ENCODE results near the gene GPR87. TPM values are rescaled to one million over a fixed set of nuclear protein-coding genes. Genes with fewer than 3 reads are reported as not detected.

Gene GPR87
- total RNA-seq, 1 donor from 2014 or later, result 2.0 TPM

- peaks cover 1% of the 10 kb centered on the region for H3K27me3 Mint-ChIP-seq (ENCODE audit: unreplicated experiment)
- H3K27ac Mint-ChIP-seq (ENCODE audit: unreplicated experiment), result no peak overlapping the region
- no peak overlapping the region for H3K4me3 Mint-ChIP-seq (ENCODE audit: unreplicated experiment)
- no peaks in the 10 kb centered on the region for H3K36me3 Mint-ChIP-seq (ENCODE audit: low read depth, unreplicated experiment)
- no peak for TF ChIP-seq CTCF (IDR thresholded peaks at IDR 0.05; ENCODE audit: unreplicated experiment)
- no peaks in the 10 kb centered on the region for H3K9me3 Mint-ChIP-seq (ENCODE audit: unreplicated experiment)
- DNase-seq (ENCODE audit: low spot score), result no peak
- peaks cover 5% of the 10 kb centered on the region for H3K4me1 Mint-ChIP-seq (ENCODE audit: unreplicated experiment)
Measured at GRCh38 chr3:151318991-151319390, 2.4 kb upstream of the GPR87 start.

GRCh38 chr3:151318313-151318712 is 1.7 kb upstream of the GPR87 start:
- no peak for TF ChIP-seq CTCF (IDR thresholded peaks at IDR 0.05; ENCODE audit: unreplicated experiment)
- H3K4me1 Mint-ChIP-seq (ENCODE audit: unreplicated experiment), result peaks cover 5% of the 10 kb centered on the region
- H3K27me3 Mint-ChIP-seq (ENCODE audit: unreplicated experiment), result peaks cover 1% of the 10 kb centered on the region
- H3K36me3 Mint-ChIP-seq (ENCODE audit: low read depth, unreplicated experiment), result no peaks in the 10 kb centered on the region
- H3K4me3 Mint-ChIP-seq (ENCODE audit: unreplicated experiment), result no peak overlapping the region
- H3K27ac Mint-ChIP-seq (ENCODE audit: unreplicated experiment), result no peak overlapping the region
- H3K9me3 Mint-ChIP-seq (ENCODE audit: unreplicated experiment), result no peaks in the 10 kb centered on the region
- DNase-seq (ENCODE audit: low spot score), result no peak

- Mint-ChIP-seq H3K36me3 (ENCODE audit: low read depth, unreplicated experiment) (no peaks in the 10 kb centered on the region), H3K4me3 (ENCODE audit: unreplicated experiment) (no peak overlapping the region), H3K9me3 (ENCODE audit: unreplicated experiment) (no peaks in the 10 kb centered on the region), H3K27ac (ENCODE audit: unreplicated experiment) (no peak overlapping the region), H3K27me3 (ENCODE audit: unreplicated experiment) (peaks cover 1% of the 10 kb centered on the region), H3K4me1 (ENCODE audit: unreplicated experiment) (peaks cover 5% of the 10 kb centered on the region)
- TF ChIP-seq CTCF (IDR thresholded peaks at IDR 0.05; ENCODE audit: unreplicated experiment), result no peak
- DNase-seq (ENCODE audit: low spot score), result no peak
Measured at GRCh38 chr3:151315846-151316245, 774 bp downstream of the GPR87 start.

GRCh38 chr3:151315136-151315535 is 1.5 kb downstream of the GPR87 start:
- no peaks in the 10 kb centered on the region for H3K27me3 Mint-ChIP-seq (ENCODE audit: unreplicated experiment)
- no peaks in the 10 kb centered on the region for H3K9me3 Mint-ChIP-seq (ENCODE audit: unreplicated experiment)
- DNase-seq (ENCODE audit: low spot score), result no peak
- no peaks in the 10 kb centered on the region for H3K36me3 Mint-ChIP-seq (ENCODE audit: low read depth, unreplicated experiment)
- H3K4me3 Mint-ChIP-seq (ENCODE audit: unreplicated experiment), result no peak overlapping the region
- H3K4me1 Mint-ChIP-seq (ENCODE audit: unreplicated experiment), result peaks cover 5% of the 10 kb centered on the region
- no peak overlapping the region for H3K27ac Mint-ChIP-seq (ENCODE audit: unreplicated experiment)
- TF ChIP-seq CTCF (IDR thresholded peaks at IDR 0.05; ENCODE audit: unreplicated experiment), result no peak

GRCh38 chr3:151314593-151314992 is 2.0 kb downstream of the GPR87 start:
- no peak overlapping the region for H3K4me3 Mint-ChIP-seq (ENCODE audit: unreplicated experiment)
- H3K27me3 Mint-ChIP-seq (ENCODE audit: unreplicated experiment), result no peaks in the 10 kb centered on the region
- no peaks in the 10 kb centered on the region for H3K9me3 Mint-ChIP-seq (ENCODE audit: unreplicated experiment)
- peaks cover 5% of the 10 kb centered on the region for H3K4me1 Mint-ChIP-seq (ENCODE audit: unreplicated experiment)
- no peak for TF ChIP-seq CTCF (IDR thresholded peaks at IDR 0.05; ENCODE audit: unreplicated experiment)
- DNase-seq (ENCODE audit: low spot score), result no peak
- H3K27ac Mint-ChIP-seq (ENCODE audit: unreplicated experiment), result no peak overlapping the region
- H3K36me3 Mint-ChIP-seq (ENCODE audit: low read depth, unreplicated experiment), result no peaks in the 10 kb centered on the region
